ENCODE results near the gene MGAT4A. TPM values are rescaled to one million over a fixed set of nuclear protein-coding genes. Genes with fewer than 3 reads are reported as not detected.

Gene MGAT4A
- total and polyA plus RNA-seq, 2 of the 13 experiments (the other 11 are each of a cell fraction or from before 2014, with no cell fraction given): 47.2 to 90.9 TPM

DNA sequence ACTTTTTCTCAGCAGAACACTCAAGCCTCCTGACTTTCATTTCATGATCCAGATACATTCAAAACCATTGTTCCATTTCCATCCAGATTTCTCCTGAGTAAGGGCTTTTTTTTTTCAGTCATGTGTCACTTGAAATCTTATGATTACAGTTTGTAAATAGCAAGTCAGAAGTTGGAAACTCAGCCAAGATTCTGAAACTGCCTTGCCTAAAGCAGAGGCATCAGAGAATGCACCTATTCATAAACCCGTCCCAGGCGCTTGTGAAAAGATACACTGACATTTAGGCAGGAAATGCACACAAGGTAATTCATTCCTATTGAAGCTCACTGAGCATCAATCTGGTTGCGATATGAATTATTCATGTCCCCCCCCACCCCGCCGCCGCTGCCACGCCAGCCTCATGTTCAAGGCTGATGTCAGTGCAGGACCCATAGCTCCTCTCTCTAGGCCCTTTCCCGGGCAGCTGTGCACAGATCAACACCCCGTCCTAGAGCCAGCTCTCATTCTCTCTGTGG is 30.4 kb upstream of the MGAT4A start (continued):
- TF ChIP-seq SNAPC4 (CRISPR knock-in tag; IDR thresholded peaks at IDR 0.05): no peak
- TF ChIP-seq ZFP82 (CRISPR knock-in tag; IDR thresholded peaks at IDR 0.05; ENCODE audit: borderline replicate concordance): no peak
- TF ChIP-seq FOXA3 (CRISPR knock-in tag; IDR thresholded peaks at IDR 0.05): 0 out of 2 replicates have a peak, but pooled peaks have one; percentile 17
- TF ChIP-seq ZFP36L1 (CRISPR knock-in tag; IDR thresholded peaks at IDR 0.05): no peak
- TF ChIP-seq, protein P1, sequence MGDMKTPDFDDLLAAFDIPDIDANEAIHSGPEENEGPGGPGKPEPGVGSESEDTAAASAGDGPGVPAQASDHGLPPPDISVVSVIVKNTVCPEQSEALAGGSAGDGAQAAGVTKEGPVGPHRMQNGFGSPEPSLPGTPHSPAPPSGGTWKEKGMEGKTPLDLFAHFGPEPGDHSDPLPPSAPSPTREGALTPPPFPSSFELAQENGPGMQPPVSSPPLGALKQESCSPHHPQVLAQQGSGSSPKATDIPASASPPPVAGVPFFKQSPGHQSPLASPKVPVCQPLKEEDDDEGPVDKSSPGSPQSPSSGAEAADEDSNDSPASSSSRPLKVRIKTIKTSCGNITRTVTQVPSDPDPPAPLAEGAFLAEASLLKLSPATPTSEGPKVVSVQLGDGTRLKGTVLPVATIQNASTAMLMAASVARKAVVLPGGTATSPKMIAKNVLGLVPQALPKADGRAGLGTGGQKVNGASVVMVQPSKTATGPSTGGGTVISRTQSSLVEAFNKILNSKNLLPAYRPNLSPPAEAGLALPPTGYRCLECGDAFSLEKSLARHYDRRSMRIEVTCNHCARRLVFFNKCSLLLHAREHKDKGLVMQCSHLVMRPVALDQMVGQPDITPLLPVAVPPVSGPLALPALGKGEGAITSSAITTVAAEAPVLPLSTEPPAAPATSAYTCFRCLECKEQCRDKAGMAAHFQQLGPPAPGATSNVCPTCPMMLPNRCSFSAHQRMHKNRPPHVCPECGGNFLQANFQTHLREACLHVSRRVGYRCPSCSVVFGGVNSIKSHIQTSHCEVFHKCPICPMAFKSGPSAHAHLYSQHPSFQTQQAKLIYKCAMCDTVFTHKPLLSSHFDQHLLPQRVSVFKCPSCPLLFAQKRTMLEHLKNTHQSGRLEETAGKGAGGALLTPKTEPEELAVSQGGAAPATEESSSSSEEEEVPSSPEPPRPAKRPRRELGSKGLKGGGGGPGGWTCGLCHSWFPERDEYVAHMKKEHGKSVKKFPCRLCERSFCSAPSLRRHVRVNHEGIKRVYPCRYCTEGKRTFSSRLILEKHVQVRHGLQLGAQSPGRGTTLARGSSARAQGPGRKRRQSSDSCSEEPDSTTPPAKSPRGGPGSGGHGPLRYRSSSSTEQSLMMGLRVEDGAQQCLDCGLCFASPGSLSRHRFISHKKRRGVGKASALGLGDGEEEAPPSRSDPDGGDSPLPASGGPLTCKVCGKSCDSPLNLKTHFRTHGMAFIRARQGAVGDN (CRISPR knock-in tag; IDR thresholded peaks at IDR 0.05): peak; percentile 25; the same call in 1 of the 2 replicates
- no peak for TF ChIP-seq ZNF883 (CRISPR knock-in tag; IDR thresholded peaks at IDR 0.05; ENCODE audit: not compliant biosample characterization)
- TF ChIP-seq PRPF4 (IDR thresholded peaks at IDR 0.05; ENCODE audit: low read depth, low read length, poor library complexity, severe bottlenecking): peak; percentile 18
- peak; percentile 52 for TF ChIP-seq MAFF (IDR thresholded peaks at IDR 0.05; ENCODE audit: low read depth, low read length)
